ENCODE results near the gene TANGO2. TPM values are rescaled to one million over a fixed set of nuclear protein-coding genes. Genes with fewer than 3 reads are reported as not detected.

TANGO2 gene
- total and polyA plus RNA-seq, 9 of the 15 experiments (the other 6 are each of a cell fraction or from before 2014, with no cell fraction given), result 15.5 to 94.9 (median 70.1) TPM

DNA sequence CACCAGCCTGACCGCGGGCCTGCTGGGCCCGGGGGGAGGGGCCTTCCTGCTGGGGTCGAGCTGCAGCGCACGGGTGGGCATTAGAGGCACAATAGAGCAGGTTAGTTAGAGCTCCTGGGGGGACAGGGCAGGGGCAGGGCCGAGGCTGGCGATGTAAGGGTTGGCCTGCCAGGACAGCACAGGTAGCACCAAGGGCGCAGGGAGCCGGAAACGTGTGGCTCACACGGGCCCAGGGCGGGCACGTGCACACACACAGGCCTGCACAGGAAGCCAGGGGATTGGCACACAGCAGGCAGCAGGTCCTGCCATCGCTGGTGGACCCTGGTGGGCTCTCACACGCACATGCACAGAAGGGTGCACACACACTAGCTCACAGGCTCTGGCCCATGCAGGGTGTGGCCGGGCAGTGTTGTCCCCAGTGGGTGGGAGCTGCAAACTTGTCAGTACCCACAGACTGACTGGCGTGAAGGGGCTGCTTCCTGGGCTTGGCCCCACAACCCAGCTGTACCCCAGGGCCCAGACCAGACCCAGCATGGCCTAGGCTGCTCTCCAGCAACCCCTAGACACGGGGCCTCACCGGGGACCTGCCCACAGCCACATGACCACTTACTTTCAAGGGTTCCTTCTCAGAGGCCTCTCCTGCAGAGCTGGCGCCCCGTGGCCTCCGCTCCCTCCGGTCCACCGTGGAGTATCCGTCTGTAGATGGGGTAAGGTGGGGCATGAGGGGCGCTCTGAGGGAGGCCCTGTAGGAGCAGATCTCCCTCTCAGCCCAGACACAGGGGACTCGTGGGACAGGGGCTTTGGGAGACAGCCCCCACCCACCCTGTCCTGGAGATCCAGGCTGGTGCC, 49.4 kb upstream of the TANGO2 start (continued):
- TF ChIP-seq, protein P1, sequence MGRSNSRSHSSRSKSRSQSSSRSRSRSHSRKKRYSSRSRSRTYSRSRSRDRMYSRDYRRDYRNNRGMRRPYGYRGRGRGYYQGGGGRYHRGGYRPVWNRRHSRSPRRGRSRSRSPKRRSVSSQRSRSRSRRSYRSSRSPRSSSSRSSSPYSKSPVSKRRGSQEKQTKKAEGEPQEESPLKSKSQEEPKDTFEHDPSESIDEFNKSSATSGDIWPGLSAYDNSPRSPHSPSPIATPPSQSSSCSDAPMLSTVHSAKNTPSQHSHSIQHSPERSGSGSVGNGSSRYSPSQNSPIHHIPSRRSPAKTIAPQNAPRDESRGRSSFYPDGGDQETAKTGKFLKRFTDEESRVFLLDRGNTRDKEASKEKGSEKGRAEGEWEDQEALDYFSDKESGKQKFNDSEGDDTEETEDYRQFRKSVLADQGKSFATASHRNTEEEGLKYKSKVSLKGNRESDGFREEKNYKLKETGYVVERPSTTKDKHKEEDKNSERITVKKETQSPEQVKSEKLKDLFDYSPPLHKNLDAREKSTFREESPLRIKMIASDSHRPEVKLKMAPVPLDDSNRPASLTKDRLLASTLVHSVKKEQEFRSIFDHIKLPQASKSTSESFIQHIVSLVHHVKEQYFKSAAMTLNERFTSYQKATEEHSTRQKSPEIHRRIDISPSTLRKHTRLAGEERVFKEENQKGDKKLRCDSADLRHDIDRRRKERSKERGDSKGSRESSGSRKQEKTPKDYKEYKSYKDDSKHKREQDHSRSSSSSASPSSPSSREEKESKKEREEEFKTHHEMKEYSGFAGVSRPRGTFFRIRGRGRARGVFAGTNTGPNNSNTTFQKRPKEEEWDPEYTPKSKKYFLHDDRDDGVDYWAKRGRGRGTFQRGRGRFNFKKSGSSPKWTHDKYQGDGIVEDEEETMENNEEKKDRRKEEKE (IDR thresholded peaks at IDR 0.05; ENCODE audit: borderline replicate concordance in 1 of 2, control insufficient read depth in 1 of 2, low read depth in 2 of 2, low read length in 1 of 2), result no peak
- TF ChIP-seq SLC30A9 (CRISPR knock-in tag; IDR thresholded peaks at IDR 0.05) (no peak), CREB5 (CRISPR knock-in tag; IDR thresholded peaks at IDR 0.05) (no peak), BRD4 (IDR thresholded peaks at IDR 0.05) (no peak), FOXJ2 (tag; IDR thresholded peaks at IDR 0.05) (no peak), CAMTA2 (CRISPR knock-in tag; conservative IDR thresholded peaks at IDR 0.05) (peak; percentile 94), ZNF146 (CRISPR knock-in tag; IDR thresholded peaks at IDR 0.05; ENCODE audit: unreplicated experiment) (no peak), POLR2G (IDR thresholded peaks at IDR 0.05; ENCODE audit: low read depth, low read length) (peak; percentile 84), CHD2 (IDR thresholded peaks at IDR 0.05; ENCODE audit: low read depth, low read length) (no peak), RBFOX2 (IDR thresholded peaks at IDR 0.05; ENCODE audit: low read depth, low read length) (peak; percentile 59), BACH1 (tag; IDR thresholded peaks at IDR 0.05) (no peak), ZNF431 (CRISPR knock-in tag; IDR thresholded peaks at IDR 0.05) (no peak), PCBP2 (IDR thresholded peaks at IDR 0.05; ENCODE audit: low read depth, low read length, poor library complexity, severe bottlenecking) (no peak), RAD51 (IDR thresholded peaks at IDR 0.05; ENCODE audit: borderline replicate concordance, low read depth) (no peak), FOSL1 (tag; conservative IDR thresholded peaks at IDR 0.05) (no peak), ZNF124 (CRISPR knock-in tag; IDR thresholded peaks at IDR 0.05) (no peak), TBP (optimal IDR thresholded peaks at IDR 0.05; ENCODE audit: low read depth, low read length) (no peak), ZBTB2 (IDR thresholded peaks at IDR 0.05) (no peak), ZNF224 (CRISPR knock-in tag; IDR thresholded peaks at IDR 0.05) (no peak), SPI1 (IDR thresholded peaks at IDR 0.05; ENCODE audit: borderline replicate concordance, low read depth, low read length) (no peak)
- TF ChIP-seq, protein P2, sequence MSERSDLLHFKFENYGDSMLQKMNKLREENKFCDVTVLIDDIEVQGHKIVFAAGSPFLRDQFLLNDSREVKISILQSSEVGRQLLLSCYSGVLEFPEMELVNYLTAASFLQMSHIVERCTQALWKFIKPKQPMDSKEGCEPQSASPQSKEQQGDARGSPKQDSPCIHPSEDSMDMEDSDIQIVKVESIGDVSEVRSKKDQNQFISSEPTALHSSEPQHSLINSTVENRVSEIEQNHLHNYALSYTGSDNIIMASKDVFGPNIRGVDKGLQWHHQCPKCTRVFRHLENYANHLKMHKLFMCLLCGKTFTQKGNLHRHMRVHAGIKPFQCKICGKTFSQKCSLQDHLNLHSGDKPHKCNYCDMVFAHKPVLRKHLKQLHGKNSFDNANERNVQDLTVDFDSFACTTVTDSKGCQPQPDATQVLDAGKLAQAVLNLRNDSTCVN (CRISPR knock-in tag; IDR thresholded peaks at IDR 0.05), result no peak

Measured in K562 (cell line).